ENCODE measurements around the gene DAO. TPM values are rescaled to one million over a fixed set of nuclear protein-coding genes. Genes with fewer than 3 reads are reported as not detected.

Gene DAO
- total RNA-seq, 4 donors from 2014 or later = not detected

GRCh38 chr12:108895220-108895802 is 15.4 kb downstream of the DAO start:
- DNase-seq (no peak), ATAC-seq (no peak)
- Histone ChIP-seq H3K27ac (no peak overlapping the region), H3K36me3 (no peaks in the 10 kb centered on the region), H3K9me3 (no peaks in the 10 kb centered on the region), H3K4me3 (no peak overlapping the region), H3K4me1 (no peaks in the 10 kb centered on the region), H3K27me3 (no peaks in the 10 kb centered on the region)
- in situ Hi-C loops (cut with MboI; ENCODE audit: low sequenced_read_pairs in 4 of 4) (no loop called here), intact Hi-C loops (cut with DNase I; ENCODE audit: low total_unique reads) (no loop called here)
- TF ChIP-seq CTCF (IDR thresholded peaks at IDR 0.05 in 4 of 5, conservative IDR thresholded peaks at IDR 0.05 in 1 of 5) = no peak
- TF ChIP-seq POLR2A (IDR thresholded peaks at IDR 0.05) = no peak

GRCh38 chr12:108896336-108896735 is 16.4 kb downstream of the DAO start:
- Histone ChIP-seq H3K36me3 (no peaks in the 10 kb centered on the region), H3K9me3 (no peaks in the 10 kb centered on the region), H3K27ac (no peak overlapping the region), H3K27me3 (no peaks in the 10 kb centered on the region), H3K4me3 (no peak overlapping the region), H3K4me1 (no peaks in the 10 kb centered on the region)
- intact Hi-C loops (cut with DNase I; ENCODE audit: low total_unique reads) = no loop called here
- no peak for ATAC-seq
- in situ Hi-C loops (cut with MboI; ENCODE audit: low sequenced_read_pairs in 4 of 4) = no loop called here
- no peak for TF ChIP-seq POLR2A (IDR thresholded peaks at IDR 0.05)
- TF ChIP-seq CTCF (IDR thresholded peaks at IDR 0.05 in 4 of 5, conservative IDR thresholded peaks at IDR 0.05 in 1 of 5) = no peak
- DNase-seq = no peak

DNA sequence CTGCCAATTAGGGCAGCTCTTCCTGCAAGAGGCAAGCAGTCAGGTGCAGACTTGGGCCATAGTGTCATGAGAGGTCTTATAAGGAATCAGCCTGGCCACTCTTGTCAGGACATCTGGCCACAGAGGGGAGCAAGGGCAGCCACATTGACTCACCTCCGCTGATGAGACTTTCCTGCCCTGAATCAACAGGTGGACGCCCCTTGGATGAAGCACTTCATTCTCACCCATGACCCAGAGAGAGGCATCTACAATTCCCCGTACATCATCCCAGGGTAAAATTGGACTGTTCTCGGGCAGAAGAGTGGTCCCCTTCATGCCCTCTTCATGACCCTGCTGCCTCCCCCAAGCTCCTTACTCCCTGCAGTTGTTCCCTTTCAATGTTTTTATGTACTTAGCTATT is 16.9 kb downstream of the DAO start:
- in situ Hi-C loops (cut with MboI; ENCODE audit: low sequenced_read_pairs in 4 of 4) = no loop called here
- no peak overlapping the region for H3K4me3 ChIP-seq
- ATAC-seq = no peak

DNA sequence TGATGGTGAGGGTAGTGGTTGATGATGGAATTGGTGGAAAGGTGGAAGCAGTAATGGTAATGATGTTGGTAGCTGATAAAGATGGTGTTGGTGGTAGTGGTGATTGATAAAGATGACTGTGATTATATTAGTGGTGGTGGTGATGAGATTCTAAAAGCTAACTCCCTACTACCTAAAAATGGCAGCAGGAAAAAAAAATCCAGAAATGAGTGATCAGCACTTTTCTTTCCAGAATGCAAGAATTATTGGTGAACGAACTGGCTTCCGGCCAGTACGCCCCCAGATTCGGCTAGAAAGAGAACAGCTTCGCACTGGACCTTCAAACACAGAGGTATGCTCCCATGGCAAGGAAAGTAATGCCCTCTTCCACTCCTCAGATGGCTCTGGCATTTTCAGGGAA is 19.3 kb downstream of the DAO start:
- intact Hi-C loops (cut with DNase I; ENCODE audit: low total_unique reads) (no loop called here), in situ Hi-C loops (cut with MboI; ENCODE audit: low sequenced_read_pairs in 4 of 4) (no loop called here)
- ATAC-seq (no peak), DNase-seq (no peak)
- Histone ChIP-seq H3K4me3 (no peak overlapping the region), H3K27me3 (no peaks in the 10 kb centered on the region), H3K4me1 (no peaks in the 10 kb centered on the region), H3K9me3 (no peaks in the 10 kb centered on the region), H3K27ac (no peak overlapping the region), H3K36me3 (no peaks in the 10 kb centered on the region)
- no peak for TF ChIP-seq POLR2A (IDR thresholded peaks at IDR 0.05)
- TF ChIP-seq CTCF (IDR thresholded peaks at IDR 0.05 in 4 of 5, conservative IDR thresholded peaks at IDR 0.05 in 1 of 5) = no peak

More for the DNA sequence above, 16.9 kb downstream of the DAO start:
- Histone ChIP-seq H3K27me3 (no peaks in the 10 kb centered on the region), H3K36me3 (no peaks in the 10 kb centered on the region), H3K27ac (no peak overlapping the region), H3K9me3 (no peaks in the 10 kb centered on the region), H3K4me1 (no peaks in the 10 kb centered on the region)
- TF ChIP-seq POLR2A (IDR thresholded peaks at IDR 0.05) = no peak
- no peak for TF ChIP-seq CTCF (IDR thresholded peaks at IDR 0.05 in 4 of 5, conservative IDR thresholded peaks at IDR 0.05 in 1 of 5)
- DNase-seq = no peak
- intact Hi-C loops (cut with DNase I; ENCODE audit: low total_unique reads) = no loop called here

GRCh38 chr12:108905725-108906124 is 25.8 kb downstream of the DAO start:
- no peak for TF ChIP-seq CTCF (IDR thresholded peaks at IDR 0.05 in 4 of 5, conservative IDR thresholded peaks at IDR 0.05 in 1 of 5)
- TF ChIP-seq POLR2A (IDR thresholded peaks at IDR 0.05) = no peak
- Histone ChIP-seq H3K9me3 (no peaks in the 10 kb centered on the region), H3K27ac (no peak overlapping the region), H3K4me3 (no peak overlapping the region), H3K36me3 (no peaks in the 10 kb centered on the region), H3K27me3 (no peaks in the 10 kb centered on the region), H3K4me1 (no peaks in the 10 kb centered on the region)
- ATAC-seq = no peak
- in situ Hi-C loops (cut with MboI; ENCODE audit: low sequenced_read_pairs in 4 of 4) (no loop called here), intact Hi-C loops (cut with DNase I; ENCODE audit: low total_unique reads) (no loop called here)
- no peak for DNase-seq
